ENCODE measurements around the gene PUM2.

The PUM2 gene

GRCh38 chr2:20218331-20219320, 132.0 kb downstream of the PUM2 start:
- no peak for DNase-seq (ENCODE audit: extremely low read depth in 1 of 2, low read depth in 1 of 2)

- no peak for DNase-seq (ENCODE audit: extremely low read depth in 1 of 2, low read depth in 1 of 2)
These were observed 133.3 kb downstream of the PUM2 start for GRCh38 chr2:20217041-20217970.

- no peak for DNase-seq (ENCODE audit: extremely low read depth in 1 of 2, low read depth in 1 of 2)
These were observed 134.3 kb downstream of the PUM2 start for GRCh38 chr2:20216130-20217025.

- no peak for DNase-seq (ENCODE audit: extremely low read depth in 1 of 2, low read depth in 1 of 2)
These were observed 135.2 kb downstream of the PUM2 start for GRCh38 chr2:20215183-20216040.

- DNase-seq (ENCODE audit: extremely low read depth in 1 of 2, low read depth in 1 of 2): no peak
These were observed 136.0 kb downstream of the PUM2 start for GRCh38 chr2:20214566-20215182.

GRCh38 chr2:20213651-20214565, 136.7 kb downstream of the PUM2 start:
- no peak for DNase-seq (ENCODE audit: extremely low read depth in 1 of 2, low read depth in 1 of 2)

- no peak for DNase-seq (ENCODE audit: extremely low read depth in 1 of 2, low read depth in 1 of 2)
These were observed 137.7 kb downstream of the PUM2 start for GRCh38 chr2:20212871-20213503.

- no peak for DNase-seq (ENCODE audit: extremely low read depth in 1 of 2, low read depth in 1 of 2)
These were observed 138.2 kb downstream of the PUM2 start for GRCh38 chr2:20212459-20212870.

DNA sequence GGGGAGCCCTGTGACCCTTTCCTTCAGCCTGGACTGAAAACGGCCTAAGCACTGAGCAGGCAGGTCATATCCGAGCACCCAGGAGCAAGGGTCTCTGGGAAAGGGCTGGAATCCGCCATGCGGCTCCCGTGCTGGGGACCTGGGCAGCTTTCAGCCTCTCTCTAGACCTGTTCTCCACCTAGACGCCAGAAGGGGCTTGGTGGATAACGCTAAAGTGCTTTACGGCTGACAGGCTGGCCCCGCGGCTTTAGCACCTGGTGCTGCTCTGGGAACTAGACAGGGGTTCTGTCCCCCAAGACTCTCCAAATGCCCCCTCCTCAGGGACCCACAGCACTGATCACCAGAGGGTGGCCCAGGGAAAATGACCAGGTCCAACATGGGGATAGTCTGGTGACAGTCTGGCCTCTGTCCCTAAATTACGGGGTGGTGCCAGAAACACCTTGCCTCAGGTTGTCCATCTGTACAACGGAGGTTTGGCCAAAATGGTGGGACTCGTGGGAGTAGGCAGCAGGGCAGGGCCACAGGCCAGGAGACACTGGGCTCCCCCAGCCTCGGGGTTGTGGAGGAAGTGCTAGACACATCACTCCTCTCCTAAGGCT, 138.7 kb downstream of the PUM2 start:
- DNase-seq (ENCODE audit: extremely low read depth in 1 of 2, low read depth in 1 of 2): no peak

GRCh38 chr2:20211420-20211819, 139.2 kb downstream of the PUM2 start:
- DNase-seq (ENCODE audit: extremely low read depth in 1 of 2, low read depth in 1 of 2): no peak

DNA sequence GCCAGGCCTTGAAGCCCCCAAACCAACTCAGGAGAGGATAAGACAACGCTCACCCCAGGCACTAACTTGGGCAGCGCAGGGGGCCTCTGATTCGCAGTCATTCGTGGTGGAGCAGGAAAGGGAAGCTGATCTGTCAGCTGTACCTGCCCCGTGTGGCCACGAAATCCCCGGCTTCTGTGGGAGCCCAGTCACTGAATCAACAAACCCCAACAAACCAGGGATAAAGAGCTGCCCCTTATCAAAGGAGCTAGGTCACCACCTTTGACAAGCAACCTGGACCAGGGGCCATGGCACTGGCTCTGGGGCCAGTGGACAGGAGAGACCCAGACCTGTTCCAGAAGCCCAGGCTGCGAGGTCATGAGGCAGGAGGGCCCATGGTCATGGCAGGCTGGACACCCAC, 140.2 kb downstream of the PUM2 start:
- no peak for DNase-seq (ENCODE audit: extremely low read depth in 1 of 2, low read depth in 1 of 2)

- DNase-seq (ENCODE audit: extremely low read depth in 1 of 2, low read depth in 1 of 2): no peak
These were observed 141.1 kb downstream of the PUM2 start for GRCh38 chr2:20209373-20210109.

GRCh38 chr2:20208476-20208859, 142.2 kb downstream of the PUM2 start:
- DNase-seq (ENCODE audit: extremely low read depth in 1 of 2, low read depth in 1 of 2): no peak

- DNase-seq (ENCODE audit: extremely low read depth in 1 of 2, low read depth in 1 of 2): no peak
These were observed 143.6 kb downstream of the PUM2 start for GRCh38 chr2:20207051-20207450.

DNA sequence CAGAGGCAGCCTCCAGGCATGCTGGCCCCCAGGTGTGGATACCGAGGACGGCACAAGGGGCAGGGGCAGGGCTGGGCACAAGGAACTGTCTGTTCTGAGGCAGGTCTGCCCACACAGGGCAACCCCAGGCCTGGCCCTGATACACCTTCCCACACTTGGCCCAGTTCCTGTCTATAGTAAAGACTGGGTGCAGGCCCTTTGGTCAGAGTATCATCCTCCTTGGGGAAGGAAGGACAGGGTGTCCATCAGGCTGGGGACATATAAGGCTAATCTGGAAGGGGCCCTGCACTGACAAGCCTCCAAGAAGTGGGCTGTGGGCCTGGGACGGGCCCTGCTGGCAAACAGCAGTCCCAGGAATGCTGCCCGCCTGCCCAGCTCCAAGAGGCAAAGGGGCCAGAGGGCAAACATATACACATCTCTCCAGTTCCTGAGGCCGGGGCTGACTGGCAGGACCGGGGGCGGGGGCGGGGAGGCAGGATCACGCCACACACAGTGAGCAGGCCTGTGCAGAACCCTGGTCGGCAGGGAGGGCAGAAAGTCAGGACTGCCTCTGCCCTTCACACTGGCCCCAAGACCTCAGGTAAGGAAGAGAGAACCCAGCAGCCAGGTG, 144.6 kb downstream of the PUM2 start:
- DNase-seq (ENCODE audit: extremely low read depth in 1 of 2, low read depth in 1 of 2): no peak

DNA sequence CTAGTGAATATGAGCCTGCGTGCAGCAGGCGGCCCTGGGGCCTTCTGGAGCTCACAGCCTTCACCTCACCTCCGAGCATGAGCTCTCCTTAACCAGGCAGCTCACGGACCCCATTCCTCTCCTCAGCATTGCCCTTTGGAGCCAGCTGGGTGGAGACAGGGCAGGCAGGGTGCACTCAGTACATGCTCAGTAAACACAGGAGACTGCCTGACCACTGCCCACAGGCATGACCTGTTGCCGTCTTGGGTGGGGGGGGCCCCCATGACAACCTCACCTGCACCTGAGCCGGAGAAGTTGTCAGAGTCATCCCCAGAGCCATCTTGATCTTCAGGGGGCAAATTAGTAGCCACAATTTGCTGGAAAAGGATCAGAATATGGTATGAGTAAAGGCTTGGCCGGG, 145.6 kb downstream of the PUM2 start:
- DNase-seq (ENCODE audit: extremely low read depth in 1 of 2, low read depth in 1 of 2): no peak

Data from stimulated activated CD8-positive, alpha-beta memory T cell treated with anti-CD3 and anti-CD28 coated beads, Interleukin-7, amount 100 ng/mL, for 48 hours (primary cell).